BJ (cell line): ENCODE results near the gene MYO5A. TPM values are rescaled to one million over a fixed set of nuclear protein-coding genes. Genes with fewer than 3 reads are reported as not detected.
"Not testable (repeated sequence)": the region's sequence is repeated elsewhere in the genome, so short reads cannot be mapped to it uniquely, and the experiment has no call there.

Source experiments
- CTCF ChIA-PET: fragments of 350-600 bp; formaldehyde crosslinking; extraction: SDS; loops from one replicate; lab custom pipeline; 2021; ENCODE audit warnings: antibody characterized with exemption, inconsistent platforms; lab: Yijun Ruan, JAX
- POLR2A ChIA-PET: fragments of 300-600 bp; sonication (Branson Sonifier 250); formaldehyde crosslinking; extraction: SDS; loops from one replicate; lab custom pipeline; 2021; ENCODE audit warnings: antibody characterized with exemption; lab: Charles Lee
- DNase-seq: peaks from one replicate; pipeline ENCODE4 v3.0.0-alpha.2; 2011; ENCODE audit warnings: low read depth
- H3K27me3 ChIP-seq: 2 replicates; pipeline ENCODE4 v1.6.0; 2011; ENCODE audit warnings: low read length; ENCODE audit not compliant: control insufficient read depth, insufficient read depth
- H3K36me3 ChIP-seq: 2 replicates; pipeline ENCODE4 v1.5.1; 2011; ENCODE audit warnings: low read length; ENCODE audit not compliant: control insufficient read depth, insufficient read depth
- H3K4me3 ChIP-seq: 2 replicates; pipeline ENCODE4 v1.5.1; 2011; ENCODE audit warnings: low read depth, mild to moderate bottlenecking, control low read depth, low read length
- polyA minus RNA-seq: library from RNA; depleted of rRNA, polyadenylated mRNA; stranded (reverse); fragments of >200 nt; gene quantifications from 2 replicates; pipeline ENCODE4 v1.2.3, GENCODE V29; 2011; rRNA and poly(A)+ RNA removed
- polyA plus RNA-seq: library from polyadenylated mRNA; depleted of rRNA; stranded (reverse); fragments of >200 nt; gene quantifications from 2 replicates; pipeline ENCODE4 v1.2.3, GENCODE V29; 2011; rRNA removed
- TF ChIP-seq, protein P1 (sequence below): IDR thresholded peaks from 2 replicates; pipeline ENCODE4 v1.5.1; 2011; ENCODE audit warnings: low read depth, mild to moderate bottlenecking, control low read depth, inconsistent platforms, low read length, moderate library complexity; ENCODE audit not compliant: insufficient read depth

MYO5A gene
- polyA plus RNA-seq, result 38.3 and 39.6 TPM in 2 replicates
- 48.8 and 72.5 TPM in 2 replicates for polyA minus RNA-seq

DNA sequence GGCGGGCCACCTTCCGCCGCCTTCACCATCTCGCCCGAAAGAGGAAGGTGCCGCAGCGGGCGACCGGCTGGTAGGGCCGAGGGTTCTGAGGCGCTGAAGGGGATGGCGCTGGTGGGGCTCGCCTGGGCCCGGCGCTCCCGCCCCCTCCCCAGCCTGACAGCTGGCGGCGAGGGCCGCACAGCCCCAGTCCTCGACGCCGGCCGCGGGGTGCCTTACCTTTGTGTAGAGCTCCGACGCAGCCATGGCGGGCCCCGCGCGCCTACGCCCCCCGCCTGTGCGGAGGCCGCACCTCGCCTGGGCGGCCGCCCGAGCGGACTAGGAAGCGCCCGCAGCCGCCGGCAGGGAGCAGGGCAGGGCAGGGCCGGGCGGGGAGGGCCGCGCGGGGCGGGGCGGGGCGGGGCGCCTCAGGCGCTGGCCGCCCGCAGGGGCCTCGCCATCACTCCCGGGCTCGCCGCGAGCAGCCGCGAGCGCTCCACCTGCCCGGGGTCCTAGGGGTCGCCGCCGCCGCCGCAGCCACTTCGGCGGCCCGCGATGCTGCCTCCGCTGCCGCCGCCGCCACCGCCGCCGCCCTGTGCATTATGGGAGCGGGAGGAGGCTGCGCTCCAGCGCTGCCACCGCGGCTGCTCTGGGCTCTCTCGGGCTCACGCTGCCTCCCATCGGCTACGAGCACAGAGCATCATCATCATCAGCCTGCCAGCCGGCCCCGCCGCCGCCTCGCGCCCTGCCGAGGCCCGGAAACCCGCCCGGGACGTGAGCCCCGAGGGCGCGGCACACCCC lies at the start of gene MYO5A:
MYO5A (minus strand) TSS at position 317 of the 777 bp plus-strand sequence; CDS start at position 243, 74 bp downstream.
- TF ChIP-seq, protein P1, sequence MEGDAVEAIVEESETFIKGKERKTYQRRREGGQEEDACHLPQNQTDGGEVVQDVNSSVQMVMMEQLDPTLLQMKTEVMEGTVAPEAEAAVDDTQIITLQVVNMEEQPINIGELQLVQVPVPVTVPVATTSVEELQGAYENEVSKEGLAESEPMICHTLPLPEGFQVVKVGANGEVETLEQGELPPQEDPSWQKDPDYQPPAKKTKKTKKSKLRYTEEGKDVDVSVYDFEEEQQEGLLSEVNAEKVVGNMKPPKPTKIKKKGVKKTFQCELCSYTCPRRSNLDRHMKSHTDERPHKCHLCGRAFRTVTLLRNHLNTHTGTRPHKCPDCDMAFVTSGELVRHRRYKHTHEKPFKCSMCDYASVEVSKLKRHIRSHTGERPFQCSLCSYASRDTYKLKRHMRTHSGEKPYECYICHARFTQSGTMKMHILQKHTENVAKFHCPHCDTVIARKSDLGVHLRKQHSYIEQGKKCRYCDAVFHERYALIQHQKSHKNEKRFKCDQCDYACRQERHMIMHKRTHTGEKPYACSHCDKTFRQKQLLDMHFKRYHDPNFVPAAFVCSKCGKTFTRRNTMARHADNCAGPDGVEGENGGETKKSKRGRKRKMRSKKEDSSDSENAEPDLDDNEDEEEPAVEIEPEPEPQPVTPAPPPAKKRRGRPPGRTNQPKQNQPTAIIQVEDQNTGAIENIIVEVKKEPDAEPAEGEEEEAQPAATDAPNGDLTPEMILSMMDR, result 0 out of 2 replicates have a peak, but pooled peaks have one; percentile 9
- no peak for DNase-seq
- Histone ChIP-seq H3K27me3 (no peaks in the 10 kb centered on the region), H3K4me3 (peak within 1 kb of the TSS; percentile 75), H3K36me3 (no peaks in the 10 kb centered on the region)
- ChIA-PET POLR2A (no interaction called here), CTCF (interaction anchor here (0.9 to 1.2 kb wide), 3 partner anchors 194 to 450 kb away, joined by 3 read pairs; no protein-coding TSS in a partner anchor)

DNA sequence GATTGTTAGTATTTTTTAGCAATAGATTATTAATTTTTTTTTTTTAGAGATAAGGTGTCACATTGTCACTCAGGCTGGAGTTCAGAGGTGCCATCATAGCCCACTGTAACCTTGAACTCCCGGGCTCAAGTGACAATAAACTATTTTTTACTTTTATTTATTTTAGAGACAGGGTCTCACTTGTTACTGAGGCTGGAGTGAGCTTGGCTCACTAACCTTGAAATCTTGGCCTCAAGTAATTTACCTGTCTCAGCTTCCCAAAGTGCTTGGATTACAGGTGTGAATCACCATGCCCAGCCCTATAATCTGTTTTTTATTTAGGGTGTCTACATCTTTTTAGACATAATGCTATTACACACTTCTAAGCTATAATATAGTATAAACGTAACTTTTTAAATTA lies 48.0 kb upstream of the MYO5A start:
- DNase-seq, result no peak
- CTCF ChIA-PET, result no interaction called here
- POLR2A ChIA-PET, result no interaction called here
- H3K36me3 ChIP-seq, result no peaks in the 10 kb centered on the region
- TF ChIP-seq, protein P1, result no peak
- H3K4me3 ChIP-seq, result no peak overlapping the region
- no peaks in the 10 kb centered on the region for H3K27me3 ChIP-seq

GRCh38 chr15:52575573-52575972 lies 46.9 kb upstream of the MYO5A start:
- POLR2A ChIA-PET, result interaction anchor here (0.7 kb wide), 1 partner anchor 314 kb away, joined by 10 read pairs; no protein-coding TSS in a partner anchor
- CTCF ChIA-PET, DNase-seq, H3K36me3 ChIP-seq, H3K4me3 ChIP-seq, H3K27me3 ChIP-seq: not testable (repeated sequence)

GRCh38 chr15:52575072-52575471 lies 46.4 kb upstream of the MYO5A start:
- ChIA-PET CTCF (no interaction called here), POLR2A (interaction anchor here (0.7 kb wide), 1 partner anchor 313 kb away, joined by 10 read pairs; no protein-coding TSS in a partner anchor)

GRCh38 chr15:52574623-52575022 lies 45.9 kb upstream of the MYO5A start:
- CTCF ChIA-PET, result not testable (repeated sequence)

More at GRCh38 chr15:52575072-52575471, 46.4 kb upstream of the MYO5A start:
- Histone ChIP-seq H3K36me3 (no peaks in the 10 kb centered on the region), H3K27me3 (no peaks in the 10 kb centered on the region), H3K4me3 (no peak overlapping the region)
- TF ChIP-seq, protein P1, result no peak
- DNase-seq, result no peak

More at GRCh38 chr15:52574623-52575022, 45.9 kb upstream of the MYO5A start:
- POLR2A ChIA-PET, H3K36me3 ChIP-seq, H3K27me3 ChIP-seq, DNase-seq, H3K4me3 ChIP-seq: not testable (repeated sequence)
